ENCODE data around the gene CENPF. TPM values are rescaled to one million over a fixed set of nuclear protein-coding genes. Genes with fewer than 3 reads are reported as not detected.

Gene CENPF
- total RNA-seq, 1 donor from 2014 or later: 0.53 TPM

- TF ChIP-seq CTCF (IDR thresholded peaks at IDR 0.05; ENCODE audit: insufficient read depth, low read length, severe bottlenecking): no peak
- Histone ChIP-seq H3K4me3 (ENCODE audit: low read depth, low read length) (no peak overlapping the region), H3K36me3 (ENCODE audit: control insufficient read depth, insufficient read depth, low read length) (no peaks in the 10 kb centered on the region), H3K27me3 (ENCODE audit: control insufficient read depth, insufficient read depth, low read length) (no peaks in the 10 kb centered on the region)
- FAIRE-seq: no peak
- no peak for DNase-seq (ENCODE audit: low read depth)
Measured at GRCh38 chr1:214688891-214689290, 85.9 kb downstream of the CENPF start.

DNA sequence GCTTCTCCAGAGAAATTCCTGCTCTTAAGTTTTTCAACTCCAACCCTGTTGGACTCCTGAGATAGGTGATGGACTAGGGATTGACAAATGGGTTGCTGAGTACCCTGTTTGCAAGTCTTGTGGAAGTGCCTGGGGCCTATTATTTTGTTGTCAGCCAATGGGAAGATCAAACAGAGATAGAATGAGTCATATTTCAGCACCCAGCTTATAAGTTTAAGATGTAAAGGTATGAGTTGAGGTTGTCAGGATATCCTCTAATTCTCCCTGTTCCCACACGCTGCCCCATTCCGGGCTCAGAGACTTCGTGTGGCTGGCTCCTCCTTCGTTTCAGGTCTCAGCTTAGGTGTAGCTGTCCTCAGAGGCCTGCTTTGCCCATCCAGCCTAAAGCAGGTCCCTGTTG, 91.8 kb downstream of the CENPF start:
- TF ChIP-seq CTCF (IDR thresholded peaks at IDR 0.05; ENCODE audit: insufficient read depth, low read length, severe bottlenecking): no peak
- no peaks in the 10 kb centered on the region for H3K27me3 ChIP-seq (ENCODE audit: control insufficient read depth, insufficient read depth, low read length)
- FAIRE-seq (no peak), DNase-seq (ENCODE audit: low read depth) (peak; percentile 25)
- no peak overlapping the region for H3K4me3 ChIP-seq (ENCODE audit: low read depth, low read length)
- no peaks in the 10 kb centered on the region for H3K36me3 ChIP-seq (ENCODE audit: control insufficient read depth, insufficient read depth, low read length)

DNA sequence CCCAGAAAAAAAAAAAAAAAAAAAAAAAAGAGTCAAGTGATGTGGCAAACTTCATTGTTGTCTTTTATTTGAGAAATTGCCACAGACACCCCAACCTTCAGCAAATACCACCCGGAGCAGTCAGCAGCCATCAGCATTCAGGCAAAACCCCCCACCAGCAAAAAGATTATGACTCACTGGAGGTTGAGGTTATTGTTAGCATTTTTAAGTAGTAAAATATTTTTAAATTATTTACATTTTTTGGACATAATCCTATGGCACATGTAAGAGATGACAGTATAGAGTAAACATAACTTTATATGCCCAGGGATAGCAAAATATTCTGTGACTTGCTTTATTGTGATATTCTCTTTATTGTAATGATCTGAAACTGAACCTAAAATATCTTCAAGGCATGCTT, 95.6 kb downstream of the CENPF start:
- no peak for TF ChIP-seq CTCF (IDR thresholded peaks at IDR 0.05; ENCODE audit: insufficient read depth, low read length, severe bottlenecking)
- Histone ChIP-seq H3K27me3 (ENCODE audit: control insufficient read depth, insufficient read depth, low read length) (no peaks in the 10 kb centered on the region), H3K4me3 (ENCODE audit: low read depth, low read length) (no peak overlapping the region), H3K36me3 (ENCODE audit: control insufficient read depth, insufficient read depth, low read length) (no peaks in the 10 kb centered on the region)
- DNase-seq (ENCODE audit: low read depth) (no peak), FAIRE-seq (no peak)

GRCh38 chr1:214700437-214700836, 97.4 kb downstream of the CENPF start:
- DNase-seq (ENCODE audit: low read depth) (no peak), FAIRE-seq (no peak)
- no peak for TF ChIP-seq CTCF (IDR thresholded peaks at IDR 0.05; ENCODE audit: insufficient read depth, low read length, severe bottlenecking)
- Histone ChIP-seq H3K27me3 (ENCODE audit: control insufficient read depth, insufficient read depth, low read length) (no peaks in the 10 kb centered on the region), H3K4me3 (ENCODE audit: low read depth, low read length) (no peak overlapping the region), H3K36me3 (ENCODE audit: control insufficient read depth, insufficient read depth, low read length) (no peaks in the 10 kb centered on the region)

DNA sequence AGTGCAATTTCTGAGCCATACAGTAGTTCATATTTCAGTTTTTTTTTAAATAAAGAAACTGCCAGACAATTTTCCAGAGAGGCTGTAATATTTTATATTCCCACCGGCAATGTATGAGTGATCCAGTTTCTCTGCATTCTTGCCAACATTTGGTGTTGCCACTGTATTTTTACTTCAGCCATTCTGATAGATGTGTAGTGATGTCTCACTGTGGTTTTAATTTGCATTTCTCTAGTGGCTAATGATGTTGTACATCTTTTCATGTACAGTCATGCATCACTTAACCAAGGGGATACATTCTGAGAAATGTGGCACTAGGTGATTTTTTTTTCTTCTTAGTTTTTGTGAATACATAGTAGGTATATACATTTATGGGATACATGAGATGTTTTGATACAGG, 99.6 kb downstream of the CENPF start:
- FAIRE-seq (no peak), DNase-seq (ENCODE audit: low read depth) (no peak)
- no peak overlapping the region for H3K4me3 ChIP-seq (ENCODE audit: low read depth, low read length)
- no peaks in the 10 kb centered on the region for H3K27me3 ChIP-seq (ENCODE audit: control insufficient read depth, insufficient read depth, low read length)
- no peaks in the 10 kb centered on the region for H3K36me3 ChIP-seq (ENCODE audit: control insufficient read depth, insufficient read depth, low read length)
- TF ChIP-seq CTCF (IDR thresholded peaks at IDR 0.05; ENCODE audit: insufficient read depth, low read length, severe bottlenecking): no peak

DNA sequence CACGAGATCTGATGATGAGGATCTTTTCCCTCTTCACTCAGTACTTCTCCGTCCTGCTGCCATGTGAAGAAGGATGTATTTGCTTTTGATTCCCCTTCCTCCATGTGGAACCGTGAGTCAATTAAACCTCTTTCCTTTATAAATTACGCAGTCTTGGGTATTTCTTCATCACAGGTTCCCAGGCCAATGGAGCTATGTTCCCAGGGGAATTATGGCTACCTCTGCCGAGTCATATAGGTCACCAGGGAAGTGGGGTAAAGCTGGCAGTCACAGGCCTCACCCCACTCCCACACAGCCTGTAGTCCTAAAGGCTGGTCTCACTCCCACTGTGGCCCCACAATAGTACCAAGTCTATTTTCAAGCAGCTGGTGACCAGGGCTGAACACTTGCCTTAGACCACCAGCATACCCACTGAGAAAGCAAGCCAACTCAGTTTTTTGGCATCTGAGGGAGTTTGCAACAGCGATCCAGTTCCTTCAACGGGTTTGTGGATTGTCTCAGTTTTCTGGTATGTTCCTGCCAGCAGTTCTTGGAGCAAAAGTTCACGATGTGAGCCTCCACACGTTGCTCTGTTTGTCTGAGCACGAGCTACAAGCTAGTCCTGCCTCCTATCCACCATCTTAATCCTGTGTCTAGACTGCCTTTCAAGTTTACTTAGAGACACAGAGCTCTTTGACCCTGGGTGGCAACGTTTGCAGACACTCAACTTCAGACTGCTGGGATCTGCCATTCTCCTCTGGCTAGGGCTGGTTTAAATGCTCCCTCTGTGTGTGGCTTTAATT, 104.5 kb downstream of the CENPF start:
- TF ChIP-seq CTCF (IDR thresholded peaks at IDR 0.05; ENCODE audit: insufficient read depth, low read length, severe bottlenecking): no peak
- no peak overlapping the region for H3K4me3 ChIP-seq (ENCODE audit: low read depth, low read length)
- no peaks in the 10 kb centered on the region for H3K27me3 ChIP-seq (ENCODE audit: control insufficient read depth, insufficient read depth, low read length)
- H3K36me3 ChIP-seq (ENCODE audit: control insufficient read depth, insufficient read depth, low read length): no peaks in the 10 kb centered on the region
- FAIRE-seq (no peak), DNase-seq (ENCODE audit: low read depth) (no peak)
